Putamen (tissue), 1 donor: ENCODE results near the gene PLEKHM3.
"Not testable (repeated sequence)": the region's sequence is repeated elsewhere in the genome, so short reads cannot be mapped to it uniquely, and the experiment has no call there.

Source experiments
- DNase-seq: peaks from one replicate; pipeline ENCODE4 v3.0.0-alpha.2; 2016; ENCODE audit warnings: low spot score

PLEKHM3 gene

DNA sequence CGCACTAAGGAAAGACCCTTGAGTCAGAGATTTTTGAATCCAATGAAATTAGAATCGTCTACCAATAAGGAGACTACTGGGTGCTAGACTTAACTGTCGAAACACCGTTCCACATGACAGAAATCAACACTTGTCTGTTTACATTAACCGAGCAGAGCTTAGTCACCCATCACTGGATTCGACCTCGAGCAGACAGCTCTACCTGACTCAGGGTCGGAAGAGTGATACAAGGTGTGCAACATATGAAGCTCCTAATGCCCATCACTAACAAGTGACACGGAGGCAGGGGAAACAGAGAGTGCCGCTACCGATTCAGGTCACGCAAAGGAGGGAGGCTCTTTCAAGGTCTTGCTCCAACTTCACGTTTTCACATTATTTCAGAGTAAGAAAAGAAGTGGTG lies 201.5 kb downstream of the PLEKHM3 start:
- DNase-seq: no peak

DNA sequence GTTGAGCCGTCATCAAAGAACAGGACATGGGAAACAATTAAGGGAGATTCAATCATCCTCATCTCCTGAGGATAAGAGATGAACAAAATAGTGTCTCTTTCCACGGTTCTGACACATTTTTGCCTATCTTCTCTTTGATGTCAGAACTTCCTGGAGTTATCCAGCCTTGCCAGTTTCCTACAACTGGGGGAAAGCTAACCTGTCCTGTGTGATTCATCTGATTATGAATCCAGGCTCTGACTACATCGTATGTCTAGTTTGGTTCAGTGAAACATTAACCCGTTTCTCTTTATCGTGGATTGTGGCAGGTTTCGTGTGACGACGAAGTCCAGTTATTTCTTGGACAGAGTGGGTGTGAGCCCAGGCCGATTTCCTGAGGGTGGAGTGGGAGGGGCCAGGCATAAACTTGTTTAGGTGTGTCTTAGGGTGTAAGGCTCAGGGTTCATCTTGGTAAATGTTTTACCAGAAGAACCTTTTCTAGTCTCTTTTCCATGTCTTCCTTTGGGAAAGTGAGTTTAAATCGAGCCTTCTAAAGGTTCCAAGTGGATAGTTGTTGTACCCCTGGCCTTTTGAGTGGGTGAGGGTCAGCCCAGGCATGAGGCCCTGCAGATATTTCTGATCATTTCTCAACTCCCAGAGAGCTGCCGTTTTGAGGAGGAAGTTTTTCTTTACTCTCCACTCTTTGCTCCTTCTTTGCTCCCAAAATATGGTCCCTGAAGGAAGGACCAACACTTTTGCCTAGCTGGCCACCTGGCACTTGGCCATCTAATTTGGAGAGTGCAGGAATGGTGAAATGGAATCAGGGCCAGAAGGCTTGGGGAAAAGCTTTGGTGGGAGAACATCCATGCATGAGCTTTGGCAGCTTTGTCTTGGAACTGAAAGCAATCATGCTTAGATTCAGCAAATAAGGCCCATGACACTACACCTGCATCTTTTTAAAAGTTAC lies 205.2 kb downstream of the PLEKHM3 start:
- DNase-seq: no peak

DNA sequence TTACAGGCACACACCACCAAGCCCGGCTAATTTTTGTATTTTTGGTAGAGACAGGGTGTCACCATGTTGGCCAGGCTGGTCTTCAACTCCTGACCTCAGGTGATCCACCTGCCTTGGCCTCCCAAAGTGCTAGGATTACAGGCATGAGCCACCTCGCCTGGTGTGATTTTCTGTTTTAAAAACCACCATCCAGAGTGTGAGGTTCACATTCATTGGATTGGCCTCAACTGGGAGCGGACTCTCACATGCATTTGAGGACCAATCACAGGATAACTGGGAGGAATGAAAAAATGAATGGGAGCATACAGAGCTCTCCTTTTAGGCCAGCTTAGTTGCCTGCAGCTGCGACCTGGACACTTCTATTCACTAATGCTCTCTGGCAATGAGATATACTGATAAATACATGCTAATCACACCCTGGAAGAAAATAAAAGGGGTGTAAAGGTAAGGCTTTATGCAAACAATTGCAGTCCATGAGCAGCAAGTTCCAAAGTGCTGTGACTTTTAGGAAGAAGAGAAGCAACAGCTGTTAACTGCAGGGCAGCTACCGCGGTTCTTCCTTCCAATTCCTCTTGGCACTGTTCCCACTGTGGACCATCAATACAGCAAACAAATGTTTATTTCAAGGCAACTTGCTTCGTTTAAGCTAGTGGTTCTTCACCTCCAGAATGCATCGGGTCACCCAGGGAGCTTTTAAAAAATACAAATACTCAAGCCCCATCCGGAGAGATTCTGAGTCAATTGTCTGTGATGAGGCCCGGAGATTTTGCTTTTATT lies 206.1 kb downstream of the PLEKHM3 start:
- DNase-seq: no peak

DNA sequence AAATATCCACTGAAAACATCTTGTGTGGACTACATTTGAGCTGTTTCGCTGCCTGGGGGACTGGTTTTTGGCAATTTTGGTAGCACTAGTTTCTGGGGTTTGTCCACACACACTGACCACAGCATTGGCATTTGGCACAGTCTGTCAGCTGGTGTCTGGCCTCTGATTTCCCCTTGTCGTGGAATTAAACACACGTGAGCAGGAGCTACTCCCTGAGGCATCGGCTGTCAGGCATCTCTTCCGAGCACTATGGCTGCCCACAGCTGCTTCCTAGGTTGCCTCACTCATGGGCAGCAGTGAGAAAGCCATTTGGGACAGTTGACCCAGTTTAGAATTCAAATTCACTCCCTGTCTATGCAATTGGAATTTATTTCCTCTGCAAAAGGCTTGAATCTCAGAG lies 208.8 kb downstream of the PLEKHM3 start:
- no peak for DNase-seq

DNA sequence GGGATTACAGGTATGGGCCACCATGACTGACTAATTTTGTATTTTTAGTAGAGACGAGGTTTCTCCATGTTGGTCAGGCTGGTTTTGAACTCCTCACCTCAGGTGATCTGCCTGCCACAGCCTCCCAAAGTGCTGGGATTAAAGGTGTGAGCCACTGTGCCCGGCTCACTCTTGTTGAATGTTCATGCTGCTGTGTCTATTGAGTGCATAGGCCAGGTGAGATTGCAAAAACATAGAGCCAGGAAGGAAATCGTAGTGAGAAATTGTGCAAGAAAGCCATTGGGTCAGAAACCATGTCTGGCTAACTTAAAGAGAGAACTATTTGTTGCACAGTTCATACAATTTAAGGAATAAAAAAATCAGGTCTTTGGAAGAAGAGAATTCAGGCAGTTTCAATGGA lies 210.1 kb downstream of the PLEKHM3 start:
- DNase-seq: no peak

DNA sequence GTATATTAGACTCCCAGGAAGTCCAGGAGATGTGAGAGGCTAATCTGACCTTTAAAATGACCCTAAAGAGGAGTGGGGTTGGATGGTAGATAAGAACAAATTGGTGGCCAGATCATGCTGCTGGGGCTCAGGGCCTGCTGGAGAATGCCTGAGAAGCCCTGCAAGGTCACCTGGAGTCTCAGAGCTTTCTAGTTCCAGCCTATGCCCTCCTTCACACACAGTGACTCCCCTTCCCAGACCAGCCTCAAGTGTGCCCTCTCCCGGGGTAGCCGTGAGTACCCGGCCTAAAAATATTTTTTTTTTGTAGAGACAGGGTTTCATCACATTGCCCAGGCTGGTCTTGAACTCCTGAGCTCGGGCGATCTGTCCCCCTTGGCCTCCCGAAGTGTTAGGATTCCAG lies 211.4 kb downstream of the PLEKHM3 start:
- no peak for DNase-seq

DNA sequence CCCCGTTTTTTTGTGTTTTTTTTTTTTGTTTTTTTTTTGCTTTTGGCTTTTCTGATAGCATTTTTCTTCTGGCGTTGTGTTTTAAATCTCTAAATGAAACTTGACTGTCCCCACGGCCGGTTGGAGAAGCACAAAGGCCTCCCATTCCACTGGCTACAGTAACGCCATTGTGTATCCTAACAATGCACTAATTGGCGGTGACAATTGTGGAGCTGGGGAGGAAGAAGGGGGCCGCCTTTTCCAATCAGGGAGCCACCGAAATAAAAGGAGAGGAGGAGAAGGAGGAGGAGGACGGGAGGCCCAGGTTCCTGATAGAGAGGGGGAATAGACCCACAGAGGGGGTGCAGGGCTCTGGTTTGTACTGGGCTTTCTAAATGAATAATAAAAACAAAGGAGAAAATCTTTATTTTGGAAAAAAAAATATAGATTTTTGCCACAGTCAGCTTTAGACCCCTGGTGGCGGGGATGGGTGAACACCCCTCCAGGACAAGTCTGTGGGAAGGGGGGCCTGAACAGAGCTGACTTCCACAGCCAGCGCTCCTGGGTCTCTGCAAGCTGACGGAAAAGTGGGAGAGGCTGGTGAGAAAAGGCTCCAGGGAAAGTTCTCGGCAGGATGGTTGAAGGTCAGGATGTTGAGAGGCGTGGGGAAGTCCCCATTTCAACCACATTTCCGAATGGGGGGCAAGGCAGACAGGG lies 212.0 kb downstream of the PLEKHM3 start:
- peak; percentile 90 for DNase-seq

DNA sequence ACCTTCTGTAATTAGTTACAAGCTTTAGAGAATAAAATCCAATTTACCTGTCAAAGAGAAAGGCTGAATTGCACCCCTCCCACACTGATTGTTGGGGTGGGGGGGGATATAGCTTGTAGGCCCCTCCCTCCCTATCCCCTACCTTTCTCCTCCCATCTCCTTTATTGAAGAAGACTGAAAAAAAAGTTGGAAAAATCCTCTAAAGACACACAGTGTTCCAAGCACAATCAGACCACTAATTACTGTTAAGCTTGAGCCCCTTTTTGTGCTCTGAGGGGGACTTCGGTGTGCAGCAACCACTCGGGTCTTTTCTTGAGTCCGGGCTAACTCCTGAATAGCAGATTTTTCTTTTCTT lies 212.6 kb downstream of the PLEKHM3 start:
- DNase-seq: no peak

DNA sequence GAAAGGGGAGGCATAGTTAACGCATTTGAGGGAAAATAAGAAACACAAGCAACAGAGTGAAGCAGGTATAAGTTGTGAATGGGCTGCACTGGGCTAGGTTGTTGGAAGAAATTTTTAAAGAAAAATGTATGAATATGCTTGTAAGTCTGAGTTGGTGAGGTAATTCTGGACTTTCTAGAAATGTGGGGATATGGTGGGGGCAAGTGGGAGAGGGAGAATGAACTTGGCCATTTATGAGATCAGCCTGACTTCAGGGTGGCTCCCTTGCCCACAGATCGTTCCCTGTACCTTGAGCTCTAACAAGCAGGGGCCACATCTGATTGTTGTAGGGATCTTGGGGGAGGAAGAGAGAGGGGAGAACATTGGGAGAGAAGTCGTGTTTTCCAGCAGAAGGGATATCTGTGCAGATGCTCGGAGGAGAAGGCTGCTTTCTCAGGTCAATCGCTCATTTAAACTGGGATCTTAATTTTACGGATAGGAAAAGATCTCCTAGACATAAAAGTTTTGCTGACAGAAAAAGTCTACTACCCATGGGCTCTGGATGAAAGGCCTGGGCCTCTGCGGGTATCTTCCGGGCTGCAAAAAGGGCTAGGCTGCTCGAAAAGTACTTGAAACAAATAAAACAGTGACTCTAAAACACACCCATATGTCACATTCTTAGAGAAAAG lies 213.1 kb downstream of the PLEKHM3 start:
- no peak for DNase-seq

DNA sequence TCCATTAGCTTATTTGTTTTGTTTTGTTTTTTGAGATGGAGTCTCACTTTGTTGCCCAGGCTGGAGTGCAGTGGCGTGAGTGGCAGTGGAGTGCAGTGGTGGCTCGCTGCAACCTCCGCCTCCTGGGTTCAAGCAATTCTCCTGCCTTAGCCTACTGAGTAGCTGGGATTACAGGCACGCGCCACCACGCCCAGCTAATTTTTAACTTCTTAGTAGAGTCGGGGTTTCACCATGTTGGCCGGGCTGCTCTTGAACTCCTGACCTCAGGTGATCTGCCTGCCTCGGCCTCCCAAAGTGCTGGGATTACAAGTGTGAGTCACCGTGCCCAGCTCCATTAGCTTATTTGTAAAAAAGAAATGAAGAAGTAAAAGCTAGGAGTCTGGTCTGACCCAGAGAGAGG lies 213.7 kb downstream of the PLEKHM3 start:
- not testable (repeated sequence) for DNase-seq

DNA sequence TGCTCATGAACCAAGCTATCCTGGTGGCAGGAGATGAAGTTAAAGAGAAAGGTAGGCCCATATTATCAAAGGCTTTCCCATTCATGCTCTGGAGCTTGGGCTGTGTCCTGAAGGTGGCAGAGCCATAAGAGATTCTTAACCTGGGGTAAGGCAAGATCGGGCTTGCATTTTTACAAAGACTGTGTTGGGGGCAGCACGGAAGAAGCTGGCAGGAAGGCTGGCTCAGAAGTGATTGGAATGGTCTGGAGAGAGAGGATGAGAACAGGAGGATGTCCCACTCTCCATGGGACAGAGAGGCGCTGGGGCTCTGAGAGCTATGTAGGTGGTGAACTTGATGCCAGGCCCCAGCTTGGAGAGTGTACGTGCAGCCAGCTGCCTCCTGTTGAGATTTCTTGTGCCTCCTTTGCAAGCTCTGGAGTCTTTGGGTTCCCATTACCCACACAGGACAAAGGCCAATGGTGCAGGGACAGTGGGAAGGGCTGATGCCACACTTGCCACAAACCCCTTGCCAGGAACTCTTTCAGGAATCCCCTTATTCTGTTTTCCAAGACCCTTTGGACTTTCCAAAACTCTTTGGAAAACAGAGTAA lies 215.0 kb downstream of the PLEKHM3 start:
- no peak for DNase-seq

DNA sequence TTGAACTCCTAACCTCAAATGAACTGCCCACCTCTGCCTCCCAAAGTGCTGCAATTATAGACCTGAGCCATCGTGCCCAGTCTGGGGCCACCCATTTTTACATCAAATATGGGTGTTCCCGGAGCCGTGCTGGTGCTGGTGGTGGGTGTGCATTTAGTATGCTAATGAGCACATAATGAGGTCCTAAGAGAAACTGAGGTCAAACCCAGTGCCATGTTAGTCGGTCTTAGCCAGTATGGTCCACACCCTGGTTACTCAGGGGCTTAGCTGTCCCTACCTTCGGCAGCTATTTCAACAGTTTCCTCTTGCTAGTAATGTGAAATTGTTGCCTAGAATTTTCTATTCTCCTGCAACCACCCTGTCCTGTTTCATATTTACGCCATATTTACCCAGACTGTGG lies 217.2 kb downstream of the PLEKHM3 start:
- DNase-seq: no peak

DNA sequence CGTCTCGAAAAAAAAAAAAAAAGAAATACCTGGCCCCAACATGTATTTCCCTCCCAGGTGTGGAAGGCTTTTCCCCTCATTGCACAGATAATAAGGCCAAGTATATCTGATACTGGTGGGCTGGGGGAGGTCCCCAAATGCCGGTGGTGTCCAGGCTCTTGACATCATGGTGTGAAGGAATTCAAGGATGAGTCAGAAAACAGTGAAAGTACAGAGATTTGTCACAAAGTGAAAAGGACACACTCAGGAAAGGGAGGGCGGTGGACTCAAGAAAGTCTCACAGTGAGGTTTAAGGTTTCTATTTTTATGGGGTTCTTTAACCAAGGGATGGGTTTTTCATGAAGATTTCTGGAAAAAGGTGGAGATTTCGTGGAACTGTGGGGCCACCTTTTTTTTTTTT lies 217.8 kb downstream of the PLEKHM3 start:
- DNase-seq: no peak

DNA sequence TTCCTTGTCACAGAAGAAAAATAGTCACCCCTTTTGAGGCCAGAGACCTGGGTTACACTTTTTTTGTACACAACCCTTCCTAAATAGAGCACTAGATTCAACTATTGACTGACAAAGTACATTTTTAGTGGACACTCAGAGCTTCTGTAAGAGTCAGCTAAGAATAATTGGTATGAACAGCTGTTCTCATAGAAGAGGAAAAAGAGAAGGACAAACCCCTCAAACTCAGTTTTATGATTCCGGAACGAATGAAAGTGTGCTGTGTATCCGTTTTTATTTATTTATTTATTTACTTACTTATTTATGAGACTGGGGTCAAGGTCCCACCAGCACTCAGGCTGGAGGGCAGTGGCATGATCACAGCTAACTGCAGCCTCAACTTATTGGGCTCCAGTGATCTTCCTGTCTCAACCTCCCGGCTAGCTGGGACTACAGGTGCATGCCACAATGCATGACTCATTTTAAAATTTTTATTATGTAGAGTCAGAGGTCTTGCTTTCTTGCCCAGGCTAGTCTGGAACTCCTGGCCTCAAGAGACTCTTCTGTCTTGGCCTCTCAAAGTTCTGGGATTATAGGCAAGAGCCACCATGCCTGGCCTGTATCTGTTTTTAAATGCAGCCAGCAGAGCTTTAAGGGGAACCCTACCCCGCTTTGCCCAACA lies 219.6 kb downstream of the PLEKHM3 start:
- no peak for DNase-seq

DNA sequence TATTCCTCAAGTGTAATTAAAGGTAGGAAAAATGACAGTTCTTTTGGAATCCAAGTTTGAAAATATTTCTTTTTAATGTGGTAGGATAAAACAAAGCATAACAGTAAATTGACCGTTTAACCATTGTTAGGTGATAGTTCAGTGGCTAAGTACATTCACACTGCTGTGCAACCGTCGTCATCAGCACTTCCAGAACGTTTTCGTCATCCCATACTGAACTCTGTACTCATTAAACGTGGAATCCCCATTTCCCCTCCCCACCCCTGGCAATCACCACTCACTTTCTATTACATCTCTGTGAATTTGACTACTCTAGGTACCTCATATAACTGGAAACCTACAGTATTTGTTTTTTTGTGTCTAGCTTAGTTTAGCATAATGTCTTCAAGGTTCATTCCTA lies 222.7 kb downstream of the PLEKHM3 start:
- DNase-seq: no peak

DNA sequence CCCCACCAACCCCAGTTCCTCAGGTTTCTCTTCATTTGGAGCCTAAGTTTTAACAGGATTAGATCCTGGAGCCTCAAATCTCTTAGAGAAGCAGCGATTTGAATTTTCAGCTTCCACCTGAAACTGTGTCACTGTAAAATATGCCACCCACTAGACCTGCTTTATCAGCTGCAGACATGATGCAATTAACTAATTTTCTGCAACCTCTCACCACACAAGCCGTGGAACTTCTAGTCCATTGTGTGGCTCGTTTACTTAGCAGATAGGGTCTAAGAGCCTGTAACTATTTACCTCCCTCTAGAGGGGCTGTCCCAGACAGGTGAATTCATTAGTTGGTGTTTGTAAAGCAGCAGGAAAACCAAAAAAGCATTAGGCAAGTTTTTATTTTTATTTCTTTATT lies 224.1 kb downstream of the PLEKHM3 start:
- peak; percentile 42 for DNase-seq

DNA sequence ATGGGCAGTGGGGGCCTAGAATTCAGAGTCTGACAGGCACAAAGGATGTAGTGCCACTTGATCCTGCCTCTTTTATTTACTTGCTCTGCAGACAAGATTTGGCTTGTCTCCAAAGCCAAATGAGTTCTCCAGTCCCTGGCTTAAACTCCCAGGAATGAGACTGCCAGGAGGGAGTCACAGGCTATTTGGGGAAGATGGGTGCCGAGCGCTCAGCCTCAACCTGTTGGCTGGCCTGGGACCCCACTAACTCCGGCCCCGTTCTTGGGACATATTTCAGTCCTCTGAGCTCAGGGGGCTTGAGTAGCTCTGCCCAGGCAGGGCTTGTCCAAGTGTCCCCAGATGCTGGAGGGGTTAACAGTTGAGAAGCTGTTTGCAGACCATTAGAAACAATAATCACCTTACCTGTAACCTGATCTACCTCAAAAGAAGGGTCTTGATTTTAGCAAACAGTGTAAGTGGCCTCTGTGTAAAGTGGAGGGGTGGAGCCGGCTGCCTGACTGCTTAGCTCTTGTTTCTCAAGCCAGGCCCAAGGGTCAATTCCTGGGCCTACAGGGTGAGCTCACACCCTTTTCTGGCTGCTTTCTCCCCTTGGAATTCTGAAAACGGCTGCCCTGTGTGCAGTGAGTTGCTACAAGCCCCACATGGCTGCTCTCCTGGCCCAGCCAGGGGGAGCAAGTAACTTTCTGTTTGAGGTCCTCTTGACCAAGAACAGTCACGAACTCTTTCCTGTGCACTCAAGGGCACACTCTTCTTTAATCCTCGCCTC lies 228.6 kb downstream of the PLEKHM3 start:
- DNase-seq: no peak

DNA sequence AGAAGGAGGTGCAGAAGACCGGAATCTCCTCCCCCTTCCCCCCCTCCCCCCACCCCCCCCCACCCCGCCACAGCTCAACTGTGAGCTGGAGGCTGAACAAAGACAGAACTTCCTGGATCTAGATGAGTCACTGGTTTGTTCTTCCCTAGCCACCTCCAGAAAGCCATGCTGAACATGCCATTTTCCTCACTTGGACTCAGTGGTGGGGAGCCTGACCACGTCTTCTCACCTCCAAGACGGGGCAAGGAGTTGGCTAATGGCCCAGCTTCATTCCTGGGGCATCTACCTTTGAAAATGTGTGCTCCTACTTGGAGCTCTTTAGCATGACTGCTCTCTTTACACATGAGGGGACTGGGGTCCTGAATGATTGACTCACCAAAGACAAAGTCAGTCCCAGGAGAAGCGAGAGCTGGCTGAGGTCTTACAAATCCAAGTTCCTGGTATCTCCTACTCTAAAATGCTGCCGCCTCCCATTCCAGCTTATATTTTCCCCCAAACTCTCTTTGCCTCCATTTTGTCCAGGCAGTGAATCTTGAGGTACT lies 233.0 kb downstream of the PLEKHM3 start:
- no peak for DNase-seq

DNA sequence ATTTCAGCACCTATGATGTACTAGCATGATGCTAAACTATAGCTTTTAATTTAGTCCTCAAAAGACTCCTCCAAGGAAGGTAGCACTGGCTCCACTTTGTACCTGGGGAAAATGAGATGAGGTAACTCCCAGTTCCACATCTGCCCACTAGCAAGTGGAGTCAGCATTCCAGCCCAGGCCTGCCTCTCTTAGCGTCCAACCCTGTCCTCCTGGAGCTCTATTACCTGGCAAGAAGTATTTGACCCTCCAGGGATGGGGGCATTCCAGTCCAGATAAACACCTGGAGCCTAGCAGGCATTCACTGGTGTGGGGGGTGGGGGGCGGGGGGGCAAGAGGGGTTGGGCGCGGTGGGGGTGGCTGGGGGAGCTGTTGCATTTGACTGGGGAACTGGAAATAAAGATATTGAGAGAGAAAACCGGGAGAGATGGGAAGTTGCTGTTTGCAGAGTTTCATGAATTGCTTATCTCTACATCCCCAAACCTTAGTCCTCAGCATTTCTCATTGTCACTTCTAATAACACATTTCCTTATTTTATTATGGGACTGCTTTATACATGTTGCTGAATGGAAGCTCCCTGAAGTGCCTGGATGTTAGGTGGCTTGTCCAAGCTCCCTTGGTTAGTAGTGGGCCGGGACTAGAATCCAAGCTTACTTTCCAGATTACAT lies 233.6 kb downstream of the PLEKHM3 start:
- DNase-seq: no peak

DNA sequence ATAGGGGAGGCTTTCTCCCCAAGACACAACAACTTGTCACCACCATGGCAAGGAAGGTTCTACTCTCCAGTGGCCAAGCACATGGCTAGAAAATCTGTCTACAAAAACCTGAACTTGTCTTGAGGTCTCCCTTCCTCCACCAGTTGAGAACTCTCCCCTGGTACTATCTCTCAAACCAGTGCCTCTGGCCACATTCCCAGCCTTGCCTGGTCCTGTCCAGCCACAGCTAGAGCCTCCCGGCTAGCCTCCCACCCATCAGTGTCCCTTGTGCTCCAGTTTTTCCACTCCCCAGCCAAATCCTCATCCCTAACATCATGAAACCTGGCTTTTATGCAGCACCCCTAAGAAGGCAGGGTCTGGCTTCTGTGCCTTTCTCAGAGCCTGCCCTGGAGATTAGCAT lies 234.4 kb downstream of the PLEKHM3 start:
- DNase-seq: no peak
